Measurements from ENCODE around the gene DSN1. TPM values are rescaled to one million over a fixed set of nuclear protein-coding genes. Genes with fewer than 3 reads are reported as not detected.
A peak's percentile ranks its signal among the peaks of the same experiment; 100 is the strongest.

The DSN1 gene
- total and polyA plus RNA-seq, 4 donors: 3.5 to 14.6 (median 5.1) TPM

DNA sequence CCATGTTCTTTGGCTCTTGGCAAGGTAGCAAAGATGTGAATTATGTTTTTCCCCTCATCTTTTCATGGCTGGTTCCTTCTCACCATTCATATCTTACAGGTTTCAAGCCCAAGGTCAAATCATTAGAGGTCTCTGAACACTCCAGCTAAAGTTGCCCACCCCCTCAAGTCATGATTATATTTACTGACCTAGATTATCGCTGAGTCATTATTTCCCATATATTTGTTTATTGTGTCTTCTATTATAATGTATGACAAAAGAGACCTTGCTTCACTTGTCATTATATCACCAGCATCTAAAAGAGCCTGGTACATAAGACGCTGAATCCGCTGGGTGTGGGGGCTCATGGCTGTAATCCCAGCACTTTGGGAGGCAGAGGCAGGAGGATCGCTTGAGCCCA is 12.4 kb downstream of the DSN1 start:
- no peak overlapping the region for H3K27ac ChIP-seq (ENCODE audit: low read depth in 1 of 2, low read length in 2 of 2)
- no peaks in the 10 kb centered on the region for H3K9me3 ChIP-seq (ENCODE audit: control insufficient read depth in 4 of 4, low read length in 3 of 4)
- no peak overlapping the region for H3K9ac ChIP-seq (ENCODE audit: low read depth in 1 of 2, low read length in 2 of 2)
- peaks cover 0 to under 1% (median 0%) of the 10 kb centered on the region in 4 donors for H3K36me3 ChIP-seq (ENCODE audit: control insufficient read depth in 4 of 4, insufficient read depth in 3 of 4, low read depth in 1 of 4, low read length in 3 of 4)
- DNase-seq (ENCODE audit: low spot score): no peak
- no peaks in the 10 kb centered on the region for H3K4me1 ChIP-seq (ENCODE audit: control insufficient read depth in 4 of 4, insufficient read depth in 4 of 4, low read length in 3 of 4)
- TF ChIP-seq FOXA2 (IDR thresholded peaks at IDR 0.05) (no peak), EGR1 (IDR thresholded peaks at IDR 0.05; ENCODE audit: low read depth in 2 of 2) (no peak), ZBTB33 (IDR thresholded peaks at IDR 0.05) (no peak), MAX (IDR thresholded peaks at IDR 0.05) (no peak), RXRA (IDR thresholded peaks at IDR 0.05) (no peak), HNF4G (IDR thresholded peaks at IDR 0.05) (no peak), SP1 (IDR thresholded peaks at IDR 0.05) (no peak), TAF1 (conservative IDR thresholded peaks at IDR 0.05) (no peak)
- 97% methylated on average over 4 of the region's 4 CpGs for WGBS
- no peak overlapping the region for H3K4me3 ChIP-seq (ENCODE audit: low read depth in 1 of 3, low read length in 3 of 3)
- no peaks in the 10 kb centered on the region for H3K27me3 ChIP-seq (ENCODE audit: control insufficient read depth in 4 of 4, insufficient read depth in 4 of 4, low read length in 3 of 4)

DNA sequence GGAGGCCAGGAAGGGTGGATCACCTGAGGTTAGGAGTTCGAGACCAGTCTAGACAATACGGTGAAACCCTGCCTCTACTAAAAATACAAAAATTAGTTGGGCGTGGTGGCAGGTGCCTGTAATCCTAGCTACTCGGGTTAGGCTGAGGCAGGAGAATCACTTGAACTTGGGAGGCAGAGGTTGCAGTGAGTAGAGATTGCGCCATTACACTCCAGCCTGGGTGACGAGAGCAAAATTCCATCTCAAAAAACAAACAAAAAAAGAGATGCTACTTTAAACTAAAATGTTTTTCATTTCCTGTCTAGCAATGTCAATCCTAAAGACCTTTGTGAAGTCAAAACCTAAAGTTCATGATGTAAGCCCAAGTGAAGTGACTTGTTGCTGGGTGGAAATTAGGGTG is 12.9 kb downstream of the DSN1 start:
- no peak for TF ChIP-seq RAD21 (IDR thresholded peaks at IDR 0.05)
- no peak for TF ChIP-seq REST (IDR thresholded peaks at IDR 0.05)
- TF ChIP-seq MAX (IDR thresholded peaks at IDR 0.05): no peak
- peaks cover 0 to 2% (median 0%) of the 10 kb centered on the region in 4 donors for H3K36me3 ChIP-seq (ENCODE audit: control insufficient read depth in 4 of 4, insufficient read depth in 3 of 4, low read depth in 1 of 4, low read length in 3 of 4)

DNA sequence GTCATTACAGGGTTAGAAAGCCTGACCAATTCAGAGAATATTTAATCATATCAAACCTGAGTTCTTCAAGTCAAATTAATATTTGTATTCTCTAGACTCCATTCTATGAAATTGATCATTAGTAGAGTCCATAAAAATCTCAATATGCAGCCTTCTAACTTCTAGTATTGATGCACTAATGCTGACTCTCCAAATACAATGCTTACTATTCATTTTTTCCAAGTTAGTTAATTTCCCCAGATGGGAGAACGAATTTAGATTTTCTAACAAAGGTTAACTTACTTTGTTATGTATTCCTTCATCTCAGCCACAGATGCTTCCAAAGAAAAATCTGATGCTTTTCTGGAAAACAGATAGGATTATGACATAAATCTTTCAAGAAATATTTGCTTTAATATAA is 15.3 kb downstream of the DSN1 start:
- H3K27ac ChIP-seq (ENCODE audit: low read depth in 1 of 2, low read length in 2 of 2): peak overlapping the region in 1 of 2 donors; percentile 19
- 95% methylated on average over 1 of the region's 1 CpG for WGBS
- no peak overlapping the region for H3K4me3 ChIP-seq (ENCODE audit: low read depth in 1 of 3, low read length in 3 of 3)

More for the DNA sequence above, 12.9 kb downstream of the DSN1 start:
- H3K4me1 ChIP-seq (ENCODE audit: control insufficient read depth in 4 of 4, insufficient read depth in 4 of 4, low read length in 3 of 4): no peaks in the 10 kb centered on the region
- no peak for DNase-seq (ENCODE audit: low spot score)
- H3K27ac ChIP-seq (ENCODE audit: low read depth in 1 of 2, low read length in 2 of 2): no peak overlapping the region
- H3K9me3 ChIP-seq (ENCODE audit: control insufficient read depth in 4 of 4, low read length in 3 of 4): no peaks in the 10 kb centered on the region
- no peak overlapping the region for H3K9ac ChIP-seq (ENCODE audit: low read depth in 1 of 2, low read length in 2 of 2)
- WGBS: 84% methylated on average over 6 of the region's 6 CpGs
- H3K27me3 ChIP-seq (ENCODE audit: control insufficient read depth in 4 of 4, insufficient read depth in 4 of 4, low read length in 3 of 4): no peaks in the 10 kb centered on the region
- no peak overlapping the region for H3K4me3 ChIP-seq (ENCODE audit: low read depth in 1 of 3, low read length in 3 of 3)

More for the DNA sequence above, 15.3 kb downstream of the DSN1 start:
- no peaks in the 10 kb centered on the region for H3K4me1 ChIP-seq (ENCODE audit: control insufficient read depth in 4 of 4, insufficient read depth in 4 of 4, low read length in 3 of 4)
- peaks cover 0 to 6% (median 4%) of the 10 kb centered on the region in 4 donors for H3K36me3 ChIP-seq (ENCODE audit: control insufficient read depth in 4 of 4, insufficient read depth in 3 of 4, low read depth in 1 of 4, low read length in 3 of 4)
- no peak overlapping the region for H3K9ac ChIP-seq (ENCODE audit: low read depth in 1 of 2, low read length in 2 of 2)
- H3K27me3 ChIP-seq (ENCODE audit: control insufficient read depth in 4 of 4, insufficient read depth in 4 of 4, low read length in 3 of 4): no peaks in the 10 kb centered on the region
- TF ChIP-seq SP1 (IDR thresholded peaks at IDR 0.05) (no peak), NR2F2 (IDR thresholded peaks at IDR 0.05) (no peak), HNF4A (conservative IDR thresholded peaks at IDR 0.05) (no peak), ZBTB33 (IDR thresholded peaks at IDR 0.05) (no peak), REST (IDR thresholded peaks at IDR 0.05) (no peak), RXRA (IDR thresholded peaks at IDR 0.05) (no peak)
- TF ChIP-seq, protein P1, sequence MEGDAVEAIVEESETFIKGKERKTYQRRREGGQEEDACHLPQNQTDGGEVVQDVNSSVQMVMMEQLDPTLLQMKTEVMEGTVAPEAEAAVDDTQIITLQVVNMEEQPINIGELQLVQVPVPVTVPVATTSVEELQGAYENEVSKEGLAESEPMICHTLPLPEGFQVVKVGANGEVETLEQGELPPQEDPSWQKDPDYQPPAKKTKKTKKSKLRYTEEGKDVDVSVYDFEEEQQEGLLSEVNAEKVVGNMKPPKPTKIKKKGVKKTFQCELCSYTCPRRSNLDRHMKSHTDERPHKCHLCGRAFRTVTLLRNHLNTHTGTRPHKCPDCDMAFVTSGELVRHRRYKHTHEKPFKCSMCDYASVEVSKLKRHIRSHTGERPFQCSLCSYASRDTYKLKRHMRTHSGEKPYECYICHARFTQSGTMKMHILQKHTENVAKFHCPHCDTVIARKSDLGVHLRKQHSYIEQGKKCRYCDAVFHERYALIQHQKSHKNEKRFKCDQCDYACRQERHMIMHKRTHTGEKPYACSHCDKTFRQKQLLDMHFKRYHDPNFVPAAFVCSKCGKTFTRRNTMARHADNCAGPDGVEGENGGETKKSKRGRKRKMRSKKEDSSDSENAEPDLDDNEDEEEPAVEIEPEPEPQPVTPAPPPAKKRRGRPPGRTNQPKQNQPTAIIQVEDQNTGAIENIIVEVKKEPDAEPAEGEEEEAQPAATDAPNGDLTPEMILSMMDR (IDR thresholded peaks at IDR 0.05; ENCODE audit: low read depth, low read length, missing input control): no peak
- H3K9me3 ChIP-seq (ENCODE audit: control insufficient read depth in 4 of 4, low read length in 3 of 4): no peaks in the 10 kb centered on the region
- DNase-seq (ENCODE audit: low spot score): no peak
